IMR-90 (cell line): Measurements from ENCODE around the gene MTF1. TPM values are rescaled to one million over a fixed set of nuclear protein-coding genes. Genes with fewer than 3 reads are reported as not detected.

Experiments
- ATAC-seq: fragments of 200-7000 bp; cut with Tn5 transposase; 2 replicates; pipeline ENCODE4 v1.9.1; 2020; ENCODE audit warnings: low read depth, mild to moderate bottlenecking, moderate library complexity
- BruUV-seq: library from RNA; stranded (reverse); fragments of 400-500 nt; replicated peaks from 2 replicates; lab custom pipeline; 2021; lab: Mats Ljungman, UMichigan
- CTCF ChIA-PET: fragments of 300-600 bp; formaldehyde crosslinking; extraction: SDS; loops from one replicate; lab custom pipeline; 2021; ENCODE audit warnings: antibody characterized with exemption; lab: Yijun Ruan, JAX
- POLR2A ChIA-PET: fragments of 300-600 bp; sonication (Branson Sonifier 250); formaldehyde crosslinking; loops from one replicate; lab custom pipeline; 2022; ENCODE audit warnings: antibody characterized with exemption; ENCODE audit not compliant: unreplicated experiment; lab: Charles Lee
- DNase-seq: peaks from one replicate; pipeline ENCODE4 v3.0.0; 2013
- H2AFZ ChIP-seq: replicated peaks from 2 replicates; pipeline ENCODE3; 2013; ENCODE audit warnings: low read length, mild to moderate bottlenecking; ENCODE audit not compliant: poor library complexity
- H2AK5ac ChIP-seq: 2 replicates; pipeline ENCODE4 v1.6.1; 2013; ENCODE audit warnings: low read depth, low read length, inconsistent platforms
- H2AK9ac ChIP-seq: replicated peaks from 2 replicates; pipeline ENCODE3; 2013; ENCODE audit warnings: mild to moderate bottlenecking, low read depth, low read length, moderate library complexity; ENCODE audit not compliant: poor library complexity
- H2BK120ac ChIP-seq: 2 replicates; pipeline ENCODE4 v1.6.1; 2013; ENCODE audit warnings: low read depth, low read length, inconsistent platforms
- H2BK15ac ChIP-seq: 3 replicates; pipeline ENCODE4 v1.6.1; 2013; ENCODE audit warnings: low read depth, low read length, inconsistent platforms
- H2BK20ac ChIP-seq: 2 replicates; pipeline ENCODE4 v1.6.1; 2013; ENCODE audit warnings: low read depth, mild to moderate bottlenecking, inconsistent platforms, low read length, moderate library complexity
- H2BK5ac ChIP-seq: 2 replicates; pipeline ENCODE4 v1.6.1; 2013; ENCODE audit warnings: mild to moderate bottlenecking, low read depth, low read length, inconsistent platforms; ENCODE audit not compliant: poor library complexity, severe bottlenecking
- H3K14ac ChIP-seq: replicated peaks from 2 replicates; pipeline ENCODE4 v1.6.1; 2013; ENCODE audit warnings: low read depth, low read length, inconsistent platforms
- H3K18ac ChIP-seq: 2 replicates; pipeline ENCODE4 v1.6.1; 2013; ENCODE audit warnings: low read depth, low read length, control low read depth
- H3K23ac ChIP-seq: 2 replicates; pipeline ENCODE4 v1.6.1; 2013; ENCODE audit warnings: low read depth, low read length, inconsistent platforms
- H3K27ac ChIP-seq: 2 replicates; pipeline ENCODE4 v1.5.1; 2013; ENCODE audit warnings: mild to moderate bottlenecking, control low read depth, low read length; ENCODE audit not compliant: insufficient read depth
- H3K27me3 ChIP-seq: 2 replicates; pipeline ENCODE4 v1.6.1; 2013; ENCODE audit warnings: low read length; ENCODE audit not compliant: control insufficient read depth, insufficient read depth
- H3K36me3 ChIP-seq: 2 replicates; pipeline ENCODE4 v1.6.1; 2013; ENCODE audit warnings: low read length, mixed read lengths; ENCODE audit not compliant: control insufficient read depth, insufficient read depth
- H3K4ac ChIP-seq: 2 replicates; pipeline ENCODE4 v1.6.1; 2013; ENCODE audit warnings: low read depth, low read length, inconsistent platforms
- H3K4me1 ChIP-seq: 2 replicates; pipeline ENCODE4 v1.6.1; 2013; ENCODE audit warnings: low read length, mixed read lengths; ENCODE audit not compliant: control insufficient read depth, insufficient read depth
- H3K4me2 ChIP-seq: 2 replicates; pipeline ENCODE4 v1.6.1; 2013; ENCODE audit warnings: low read depth, mild to moderate bottlenecking, control low read depth, low read length, moderate library complexity
- H3K4me3 ChIP-seq: 2 replicates; pipeline ENCODE4 v1.5.1; 2013; ENCODE audit warnings: low read depth, mild to moderate bottlenecking, control low read depth, low read length, moderate library complexity; ENCODE audit not compliant: insufficient read depth
- H3K56ac ChIP-seq: 2 replicates; pipeline ENCODE4 v1.6.1; 2013; ENCODE audit warnings: low read length, inconsistent platforms; ENCODE audit not compliant: insufficient read depth; ENCODE audit errors: extremely low read depth
- H3K79me1 ChIP-seq, 2 experiments: 2 replicates each; pipeline ENCODE4 v1.6.1; 2013; ENCODE audit warnings: low read length in 2 of 2, inconsistent platforms in 1 of 2, low read depth in 1 of 2
- H3K9ac ChIP-seq: 2 replicates; pipeline ENCODE4 v1.6.1; 2013; ENCODE audit warnings: low read depth, low read length, control low read depth
- H3K9me1 ChIP-seq: 2 replicates; pipeline ENCODE4 v1.6.1; 2013; ENCODE audit warnings: low read length, inconsistent platforms; ENCODE audit not compliant: insufficient read depth
- H3K9me3 ChIP-seq: 2 replicates; pipeline ENCODE4 v1.6.1; 2013; ENCODE audit warnings: low read length; ENCODE audit not compliant: control insufficient read depth, insufficient read depth
- H4K20me1 ChIP-seq: 2 replicates; pipeline ENCODE4 v1.6.1; 2013; ENCODE audit warnings: low read length, inconsistent platforms; ENCODE audit not compliant: insufficient read depth
- H4K5ac ChIP-seq: 2 replicates; pipeline ENCODE4 v1.6.1; 2013; ENCODE audit warnings: mild to moderate bottlenecking, low read depth, low read length, control low read depth
- H4K8ac ChIP-seq, 2 experiments: 2 replicates each; pipeline ENCODE4 v1.6.1; 2013; ENCODE audit warnings: low read depth in 2 of 2, low read length in 2 of 2, control low read depth in 1 of 2, inconsistent platforms in 1 of 2
- H4K91ac ChIP-seq: 2 replicates; pipeline ENCODE4 v1.6.1; 2013; ENCODE audit warnings: low read depth, low read length, inconsistent platforms; ENCODE audit not compliant: insufficient read depth
- BHLHE40 ChIP-seq: fragments of 150-350 bp; IDR thresholded peaks from 2 replicates; pipeline ENCODE4 v1.6.1; 2016; ENCODE audit warnings: mild to moderate bottlenecking, low read depth, low read length
- CEBPB ChIP-seq: IDR thresholded peaks from 2 replicates; pipeline ENCODE4 v1.6.1; 2012; ENCODE audit warnings: low read depth, low read length, improper control_type of control experiment
- CHD1 ChIP-seq: IDR thresholded peaks from 2 replicates; pipeline ENCODE4 v1.6.1; 2012; ENCODE audit warnings: low read depth, low read length, improper control_type of control experiment
- FOS ChIP-seq: fragments of 150-350 bp; IDR thresholded peaks from 2 replicates; pipeline ENCODE4 v1.6.1; 2016; ENCODE audit warnings: low read depth, low read length
- MAFK ChIP-seq: IDR thresholded peaks from 2 replicates; pipeline ENCODE4 v1.6.1; 2012; ENCODE audit warnings: low read depth, low read length, improper control_type of control experiment
- MAZ ChIP-seq: IDR thresholded peaks from 2 replicates; pipeline ENCODE4 v1.6.1; 2012; ENCODE audit warnings: low read depth, mild to moderate bottlenecking, low read length, improper control_type of control experiment, moderate library complexity, borderline replicate concordance
- MXI1 ChIP-seq: IDR thresholded peaks from 2 replicates; pipeline ENCODE4 v1.6.1; 2012; ENCODE audit warnings: low read depth, mild to moderate bottlenecking, low read length, moderate library complexity, borderline replicate concordance
- NFE2L2 ChIP-seq: fragments of 150-350 bp; IDR thresholded peaks from 2 replicates; pipeline ENCODE4 v1.6.1; 2016; ENCODE audit warnings: low read depth, mild to moderate bottlenecking, low read length
- RAD21 ChIP-seq: IDR thresholded peaks from 2 replicates; pipeline ENCODE4 v1.6.1; 2012; ENCODE audit warnings: low read length, improper control_type of control experiment
- RCOR1 ChIP-seq: IDR thresholded peaks from 2 replicates; pipeline ENCODE4 v1.6.1; 2012; ENCODE audit warnings: mild to moderate bottlenecking, low read length, improper control_type of control experiment; ENCODE audit not compliant: insufficient replicate concordance
- RFX5 ChIP-seq: IDR thresholded peaks from 2 replicates; pipeline ENCODE4 v1.8.0; 2012; ENCODE audit warnings: low read depth, mild to moderate bottlenecking, low read length, moderate library complexity
- SMC3 ChIP-seq: fragments of 150-350 bp; IDR thresholded peaks from 2 replicates; pipeline ENCODE4 v1.6.1; 2016; ENCODE audit warnings: low read depth, mild to moderate bottlenecking, antibody characterized with exemption, low read length, moderate library complexity
- WGBS, 2 experiments: methylation state at CpG; one replicate each; pipeline versions ENCODE4 v1.1.5 to v1.1.7; 2013; ENCODE audit warnings: missing lambda C conversion rate in 2 of 2; ENCODE audit not compliant: insufficient read length in 1 of 2; ENCODE audit errors: extremely low coverage in 2 of 2; 5-methylcytosine and 5-hydroxymethylcytosine counted together
- dilution Hi-C: fragments of 300-500 bp; cut with HindIII; formaldehyde crosslinking; loops from one replicate; pipeline ENCODE4 v1.14.3; 2018; ENCODE audit warnings: low sequenced_read_pairs; ENCODE audit not compliant: unreplicated experiment
- in situ Hi-C: fragments of 300-500 bp; cut with MboI; formaldehyde crosslinking; loops from 3 replicates; pipeline ENCODE4 v1.14.3; 2019; ENCODE audit warnings: low sequenced_read_pairs, inconsistent platforms, mixed read lengths
- intact Hi-C: fragments of 100-400 bp; cut with micrococcal nuclease; formaldehyde crosslinking; loops from 2 replicates; pipeline ENCODE4 v1.10.0; 2022
- polyA plus RNA-seq, 3 experiments: library from polyadenylated mRNA; depleted of rRNA; stranded (reverse); fragments of >200 nt; gene quantifications; 2 replicates each; pipeline ENCODE4 v1.2.3, GENCODE V29; 2012; ENCODE audit warnings: low replicate concordance in 1 of 3
- total RNA-seq: library from RNA; depleted of rRNA; stranded (reverse); fragments of >200 nt; gene quantifications from 2 replicates; pipeline ENCODE4 v1.2.3, GENCODE V29; 2012
- TF ChIP-seq, protein P1 (sequence below): conservative IDR thresholded peaks from 2 replicates; pipeline ENCODE4 v1.5.1; 2012; ENCODE audit warnings: mild to moderate bottlenecking, low read depth, low read length, improper control_type of control experiment
- TF ChIP-seq, protein P2 (sequence below): fragments of 150-350 bp; IDR thresholded peaks from 2 replicates; pipeline ENCODE4 v1.6.1; 2017; ENCODE audit warnings: mild to moderate bottlenecking, antibody characterized with exemption, low read length, low read depth
- TF ChIP-seq, protein P3 (sequence below): fragments of 150-350 bp; IDR thresholded peaks from 2 replicates; pipeline ENCODE4 v1.6.1; 2016; ENCODE audit warnings: low read depth, mild to moderate bottlenecking, low read length, moderate library complexity, borderline replicate concordance

Gene MTF1
- total and polyA plus RNA-seq, 2 of the 4 experiments (the other 2 are of a cell fraction) = 2.3 to 4.7 TPM

DNA sequence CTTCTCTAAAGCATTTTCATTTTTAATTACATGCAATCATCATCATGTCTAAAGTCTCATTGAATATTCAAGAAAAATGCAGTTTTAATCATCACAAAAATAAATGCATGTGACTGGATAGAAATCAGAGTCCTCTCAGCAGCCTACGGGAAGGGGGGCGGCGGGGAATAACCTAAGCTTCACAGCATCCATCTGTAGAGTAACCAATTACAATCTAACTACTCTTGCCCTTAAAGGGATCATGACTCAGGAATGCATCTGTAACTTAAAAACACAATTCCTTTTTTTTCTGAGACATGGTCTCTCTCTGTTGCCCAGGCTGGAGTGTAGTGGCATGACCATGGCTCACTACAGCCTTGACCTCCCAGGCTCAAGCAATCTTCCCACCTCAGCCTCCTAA, 22.6 kb downstream of the MTF1 start:
- in situ Hi-C loops = no loop called here
- Histone ChIP-seq H3K9me1 (peaks cover 6% of the 10 kb centered on the region; the same call in 1 of the 2 replicates), H3K18ac (no peak overlapping the region), H2BK120ac (no peak overlapping the region), H2BK5ac (no peak overlapping the region), H4K5ac (no peak overlapping the region), H4K8ac (no peak overlapping the region), H2BK15ac (no peak overlapping the region), H4K91ac (no peak overlapping the region), H2AK5ac (no peak overlapping the region), H3K27me3 (no peaks in the 10 kb centered on the region), H4K20me1 (no peaks in the 10 kb centered on the region; the same call in 1 of the 2 replicates), H3K9me3 (no peaks in the 10 kb centered on the region), H2AK9ac (no peak overlapping the region), H3K9ac (no peak overlapping the region), H3K23ac (no peak overlapping the region), H3K56ac (no peak overlapping the region), H3K36me3 (peaks cover 49% of the 10 kb centered on the region), H3K79me1 (peaks cover 10 to 12% of the 10 kb centered on the region in 2 experiments), H3K4me2 (no peak overlapping the region), H2BK20ac (no peak overlapping the region), H3K4me1 (peaks cover 3% of the 10 kb centered on the region; the same call in 1 of the 2 replicates), H3K4ac (no peak overlapping the region), H3K14ac (no peak overlapping the region), H2AFZ (no peak overlapping the region), H3K4me3 (no peak overlapping the region), H3K27ac (no peak overlapping the region)
- DNase-seq (peak; percentile 26), ATAC-seq (peak; percentile 62)
- ChIA-PET POLR2A (no interaction called here), CTCF (interaction anchor here (0.6 kb wide), 1 partner anchor 12 kb away, joined by 3 read pairs; no protein-coding TSS in a partner anchor)
- intact Hi-C loops = no loop called here
- WGBS, 2 experiments = no CpG with 5 or more reads among the region's 3 CpGs
- BruUV-seq = no TSS peak
- TF ChIP-seq CHD1 (no peak), RCOR1 (no peak), RFX5 (no peak), MAFK (no peak), CEBPB (no peak), MAZ (no peak), NFE2L2 (no peak), FOS (no peak), SMC3 (no peak), MXI1 (no peak), RAD21 (no peak), BHLHE40 (no peak)
- TF ChIP-seq, protein P1, sequence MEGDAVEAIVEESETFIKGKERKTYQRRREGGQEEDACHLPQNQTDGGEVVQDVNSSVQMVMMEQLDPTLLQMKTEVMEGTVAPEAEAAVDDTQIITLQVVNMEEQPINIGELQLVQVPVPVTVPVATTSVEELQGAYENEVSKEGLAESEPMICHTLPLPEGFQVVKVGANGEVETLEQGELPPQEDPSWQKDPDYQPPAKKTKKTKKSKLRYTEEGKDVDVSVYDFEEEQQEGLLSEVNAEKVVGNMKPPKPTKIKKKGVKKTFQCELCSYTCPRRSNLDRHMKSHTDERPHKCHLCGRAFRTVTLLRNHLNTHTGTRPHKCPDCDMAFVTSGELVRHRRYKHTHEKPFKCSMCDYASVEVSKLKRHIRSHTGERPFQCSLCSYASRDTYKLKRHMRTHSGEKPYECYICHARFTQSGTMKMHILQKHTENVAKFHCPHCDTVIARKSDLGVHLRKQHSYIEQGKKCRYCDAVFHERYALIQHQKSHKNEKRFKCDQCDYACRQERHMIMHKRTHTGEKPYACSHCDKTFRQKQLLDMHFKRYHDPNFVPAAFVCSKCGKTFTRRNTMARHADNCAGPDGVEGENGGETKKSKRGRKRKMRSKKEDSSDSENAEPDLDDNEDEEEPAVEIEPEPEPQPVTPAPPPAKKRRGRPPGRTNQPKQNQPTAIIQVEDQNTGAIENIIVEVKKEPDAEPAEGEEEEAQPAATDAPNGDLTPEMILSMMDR = no peak
- TF ChIP-seq, protein P2, sequence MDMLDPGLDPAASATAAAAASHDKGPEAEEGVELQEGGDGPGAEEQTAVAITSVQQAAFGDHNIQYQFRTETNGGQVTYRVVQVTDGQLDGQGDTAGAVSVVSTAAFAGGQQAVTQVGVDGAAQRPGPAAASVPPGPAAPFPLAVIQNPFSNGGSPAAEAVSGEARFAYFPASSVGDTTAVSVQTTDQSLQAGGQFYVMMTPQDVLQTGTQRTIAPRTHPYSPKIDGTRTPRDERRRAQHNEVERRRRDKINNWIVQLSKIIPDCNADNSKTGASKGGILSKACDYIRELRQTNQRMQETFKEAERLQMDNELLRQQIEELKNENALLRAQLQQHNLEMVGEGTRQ = no peak
- TF ChIP-seq, protein P3, sequence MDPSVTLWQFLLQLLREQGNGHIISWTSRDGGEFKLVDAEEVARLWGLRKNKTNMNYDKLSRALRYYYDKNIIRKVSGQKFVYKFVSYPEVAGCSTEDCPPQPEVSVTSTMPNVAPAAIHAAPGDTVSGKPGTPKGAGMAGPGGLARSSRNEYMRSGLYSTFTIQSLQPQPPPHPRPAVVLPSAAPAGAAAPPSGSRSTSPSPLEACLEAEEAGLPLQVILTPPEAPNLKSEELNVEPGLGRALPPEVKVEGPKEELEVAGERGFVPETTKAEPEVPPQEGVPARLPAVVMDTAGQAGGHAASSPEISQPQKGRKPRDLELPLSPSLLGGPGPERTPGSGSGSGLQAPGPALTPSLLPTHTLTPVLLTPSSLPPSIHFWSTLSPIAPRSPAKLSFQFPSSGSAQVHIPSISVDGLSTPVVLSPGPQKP = no peak
- dilution Hi-C loops = no loop called here
